Umbilical cord (tissue), 2 donors: ENCODE data around the gene CCDC91. TPM values are rescaled to one million over a fixed set of nuclear protein-coding genes. Genes with fewer than 3 reads are reported as not detected.

Experiments
- DNase-seq: peaks from one replicate; pipeline ENCODE4 v3.0.0-alpha.2; 2015; ENCODE audit warnings: low spot score
- total RNA-seq: library from RNA; depleted of rRNA; stranded (reverse); fragments of >200 nt; gene quantifications from one replicate; pipeline ENCODE4 v1.2.3, GENCODE V29; 2014; ENCODE audit warnings: low replicate concordance; ENCODE audit not compliant: insufficient read depth

CCDC91 gene
- total RNA-seq, 1 donor from 2014 or later = 52.2 TPM

- DNase-seq = no peak
Observed at GRCh38 chr12:28527631-28528249, 337.5 kb downstream of the CCDC91 start.

DNA sequence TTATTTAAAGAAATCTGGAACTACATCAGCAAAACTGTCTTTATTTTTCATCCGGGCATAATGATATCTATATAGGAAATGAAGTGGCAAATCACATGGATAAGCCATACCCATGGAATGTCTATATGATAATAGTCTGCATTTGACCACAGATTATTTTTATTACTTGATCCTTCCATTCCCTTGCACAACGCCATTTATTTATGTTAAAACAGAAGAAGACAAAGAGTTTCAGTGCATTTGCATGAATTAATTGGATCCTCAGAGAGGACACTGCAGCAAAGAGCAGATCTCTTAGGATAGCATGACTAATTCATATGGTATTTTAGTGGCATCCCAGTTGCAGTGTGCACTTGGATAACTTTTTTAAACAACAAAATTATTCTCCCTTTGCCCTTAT, 345.0 kb downstream of the CCDC91 start:
- peak; percentile 47 for DNase-seq

- DNase-seq = no peak
Observed at GRCh38 chr12:28536088-28536487, 345.8 kb downstream of the CCDC91 start.

GRCh38 chr12:28537474-28537873, 347.2 kb downstream of the CCDC91 start:
- no peak for DNase-seq

- DNase-seq = no peak
Observed at GRCh38 chr12:28539691-28540323, 349.6 kb downstream of the CCDC91 start.

- DNase-seq = no peak
Observed at GRCh38 chr12:28540324-28540714, 350.1 kb downstream of the CCDC91 start.

DNA sequence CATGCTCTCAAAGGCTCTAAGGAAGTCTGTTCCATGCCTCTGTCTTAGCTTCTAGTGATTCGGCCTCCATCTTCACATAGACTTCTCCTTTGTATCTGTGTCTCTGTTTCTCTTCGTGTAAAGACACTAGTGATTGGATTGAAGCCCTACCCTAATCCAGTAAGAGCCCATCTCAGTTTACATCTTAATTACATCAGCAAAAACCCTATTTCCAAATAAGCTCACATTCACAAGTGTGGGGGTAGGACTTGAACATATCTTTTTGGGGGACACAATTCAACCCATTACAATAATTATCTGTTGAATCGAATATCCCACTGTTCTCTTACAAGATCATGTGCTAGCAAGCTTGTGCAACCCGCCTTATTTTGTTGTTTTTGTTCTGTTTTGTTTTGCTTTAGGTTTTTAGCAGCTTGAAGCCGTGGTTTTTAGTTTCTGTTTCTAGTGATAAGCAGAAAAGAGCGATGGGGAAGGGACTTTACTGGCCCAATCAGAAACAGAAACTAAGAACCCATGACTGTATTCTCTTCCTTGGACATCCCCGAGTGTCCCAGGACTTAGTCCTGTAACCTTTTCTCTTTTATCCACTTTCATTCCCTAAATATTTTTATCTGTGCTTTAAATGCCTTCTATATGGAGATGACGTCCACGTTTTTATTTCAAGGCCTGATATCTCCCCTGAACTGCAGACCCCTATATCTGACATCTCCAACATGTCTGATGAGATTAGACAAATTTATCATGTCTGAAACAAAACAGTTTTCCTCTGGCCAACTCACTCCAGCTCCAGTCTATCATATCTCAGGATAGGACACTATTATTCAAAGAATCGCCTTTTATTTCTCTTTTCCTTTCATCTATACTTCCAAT, 353.0 kb downstream of the CCDC91 start:
- no peak for DNase-seq

- DNase-seq = no peak
Observed at GRCh38 chr12:28550757-28551704, 360.8 kb downstream of the CCDC91 start.

DNA sequence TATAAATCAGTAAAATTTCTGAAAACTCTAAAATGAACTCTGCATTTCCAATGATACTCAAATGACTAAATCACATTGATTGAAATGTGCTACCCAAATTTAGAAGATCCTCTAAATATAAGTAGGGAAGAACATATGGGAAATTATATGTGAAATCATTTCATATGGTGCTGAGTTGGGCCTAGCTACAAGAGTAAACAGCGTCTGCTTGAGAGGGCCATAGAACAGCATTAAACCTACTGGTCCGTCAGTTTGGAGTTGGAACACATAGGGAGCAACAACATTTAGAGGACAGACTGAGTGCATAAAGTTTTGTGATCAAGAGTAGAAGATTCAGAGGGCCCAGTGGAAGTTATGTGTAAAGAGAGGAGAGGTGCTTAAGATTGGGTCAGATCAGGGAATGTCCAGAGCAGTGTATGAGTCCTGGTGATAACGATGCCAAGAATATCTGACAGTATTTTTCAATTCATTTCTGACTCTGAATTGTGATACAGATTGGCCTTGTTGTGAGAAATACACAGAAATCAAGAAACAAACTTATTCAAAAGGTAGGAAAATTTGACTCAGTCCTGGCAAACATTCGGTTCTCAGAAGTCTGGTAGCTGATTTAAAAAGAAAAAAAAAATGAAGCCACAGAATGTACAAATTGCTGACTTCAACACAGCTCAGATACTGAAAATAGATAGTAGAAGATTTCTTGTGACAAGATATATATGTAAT, 362.2 kb downstream of the CCDC91 start:
- DNase-seq = no peak

DNA sequence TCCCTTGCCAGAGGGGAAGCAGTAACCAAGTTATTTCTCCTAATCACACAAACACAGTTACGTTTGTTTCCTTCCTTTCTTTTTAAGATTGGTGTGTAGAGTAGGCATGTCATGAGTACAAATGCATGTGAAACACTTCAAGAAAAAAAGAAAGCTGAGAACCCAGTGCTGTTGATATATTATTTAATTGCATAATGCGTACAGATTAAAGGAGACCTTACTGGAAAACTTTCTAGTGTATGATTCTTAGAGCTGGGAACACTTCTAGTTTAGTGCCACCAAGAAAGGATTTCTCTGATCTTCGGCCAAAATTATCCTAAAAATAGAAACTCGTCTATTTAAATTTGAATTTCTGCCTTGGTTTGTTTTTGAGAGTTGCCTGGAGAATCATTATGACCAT, 365.5 kb downstream of the CCDC91 start:
- no peak for DNase-seq

- no peak for DNase-seq
Observed at GRCh38 chr12:28558250-28558649, 368.0 kb downstream of the CCDC91 start.

DNA sequence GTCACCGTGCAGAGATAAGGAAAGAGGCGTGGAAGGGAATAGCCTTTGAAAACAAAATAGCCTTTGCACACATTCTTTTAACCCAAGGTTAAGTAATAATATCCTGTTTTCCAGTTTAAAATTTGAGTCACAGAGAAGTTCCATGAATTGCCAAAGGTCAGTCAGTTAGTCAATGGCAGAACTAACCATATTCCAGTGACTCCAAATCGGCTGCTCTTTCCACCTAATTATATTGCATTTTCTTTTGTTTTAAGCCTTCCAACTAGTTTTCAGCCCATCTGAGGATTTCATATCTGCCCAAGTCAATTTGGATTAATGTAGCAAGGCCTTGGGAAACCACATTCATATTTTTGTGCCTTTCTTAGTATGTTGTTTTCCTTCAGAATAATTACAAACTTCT, 373.0 kb downstream of the CCDC91 start:
- no peak for DNase-seq

DNA sequence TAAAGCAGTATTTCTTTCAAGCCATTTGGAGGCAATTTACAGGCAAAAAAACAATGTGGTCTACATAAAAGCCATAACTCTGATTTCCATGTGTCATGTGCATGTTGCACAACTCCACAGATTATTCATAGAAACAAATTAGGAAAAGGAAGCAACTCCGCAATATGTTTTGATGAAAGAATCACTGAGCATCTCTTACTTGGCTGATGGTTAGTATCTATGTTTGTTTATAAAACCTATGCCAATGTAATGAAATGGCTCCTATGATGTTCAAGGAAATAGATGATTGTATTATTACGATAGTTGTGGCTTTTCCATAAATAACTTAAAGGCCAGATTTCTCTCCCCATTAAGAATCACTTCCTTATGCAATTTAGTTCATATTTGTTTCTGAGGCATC, 373.7 kb downstream of the CCDC91 start:
- DNase-seq = no peak

DNA sequence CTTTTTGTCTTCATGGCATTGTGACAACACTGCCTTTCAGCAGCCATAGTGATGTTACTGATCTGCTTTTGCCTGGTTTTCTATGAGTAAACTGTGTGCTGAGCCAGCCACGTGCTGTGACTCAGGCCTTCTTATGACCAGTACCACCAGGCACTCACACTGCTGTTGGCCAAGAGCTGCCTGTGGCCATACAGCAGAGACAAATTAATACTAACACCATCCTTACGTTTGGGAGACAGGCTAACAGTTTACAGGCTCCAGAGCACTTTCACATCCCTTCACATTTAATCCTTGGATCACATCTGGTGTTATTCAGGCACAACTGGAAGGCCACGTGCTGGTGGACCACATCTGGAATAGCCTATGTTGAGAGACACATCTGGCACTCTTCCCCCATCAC, 377.9 kb downstream of the CCDC91 start:
- peak; percentile 5 for DNase-seq

DNA sequence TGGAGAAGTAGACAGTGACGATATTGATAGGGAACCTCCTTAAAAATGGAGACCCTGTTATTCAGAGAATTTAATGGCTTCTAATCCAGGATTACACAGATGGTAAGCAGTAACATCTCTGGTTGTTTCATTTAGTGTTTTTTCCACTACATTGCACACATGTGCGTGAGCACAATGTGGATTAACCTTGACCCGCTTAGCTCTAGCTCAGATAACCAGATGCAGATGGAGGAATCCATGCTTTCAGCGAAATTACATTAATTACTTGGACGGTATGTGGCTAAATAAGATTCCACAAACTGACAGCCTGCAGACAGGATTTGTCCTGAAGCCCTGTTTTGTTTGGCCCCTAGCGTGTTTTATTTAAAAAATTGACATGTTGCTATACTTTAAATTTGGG, 378.4 kb downstream of the CCDC91 start:
- DNase-seq = no peak

- peak; percentile 25 for DNase-seq
Observed at GRCh38 chr12:28569698-28570411, 379.6 kb downstream of the CCDC91 start.

DNA sequence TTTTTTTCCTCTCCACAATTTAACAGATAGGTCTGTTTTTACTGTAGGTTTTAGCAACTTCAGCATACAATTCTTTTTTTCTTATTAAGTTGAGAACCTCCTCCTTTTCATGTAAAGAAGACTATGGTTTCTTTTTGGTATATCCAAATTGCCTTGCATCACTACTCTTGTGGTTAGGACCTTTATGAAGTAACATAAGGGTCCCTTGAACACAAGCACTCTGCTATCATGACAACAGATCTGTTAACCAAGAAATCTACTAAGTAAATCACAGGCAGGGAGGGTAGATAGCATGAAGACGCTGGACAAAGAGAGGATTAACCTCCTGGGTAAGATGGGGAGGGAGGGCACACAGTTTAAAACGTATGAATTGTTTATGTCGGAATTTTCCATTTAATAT, 380.6 kb downstream of the CCDC91 start:
- no peak for DNase-seq

DNA sequence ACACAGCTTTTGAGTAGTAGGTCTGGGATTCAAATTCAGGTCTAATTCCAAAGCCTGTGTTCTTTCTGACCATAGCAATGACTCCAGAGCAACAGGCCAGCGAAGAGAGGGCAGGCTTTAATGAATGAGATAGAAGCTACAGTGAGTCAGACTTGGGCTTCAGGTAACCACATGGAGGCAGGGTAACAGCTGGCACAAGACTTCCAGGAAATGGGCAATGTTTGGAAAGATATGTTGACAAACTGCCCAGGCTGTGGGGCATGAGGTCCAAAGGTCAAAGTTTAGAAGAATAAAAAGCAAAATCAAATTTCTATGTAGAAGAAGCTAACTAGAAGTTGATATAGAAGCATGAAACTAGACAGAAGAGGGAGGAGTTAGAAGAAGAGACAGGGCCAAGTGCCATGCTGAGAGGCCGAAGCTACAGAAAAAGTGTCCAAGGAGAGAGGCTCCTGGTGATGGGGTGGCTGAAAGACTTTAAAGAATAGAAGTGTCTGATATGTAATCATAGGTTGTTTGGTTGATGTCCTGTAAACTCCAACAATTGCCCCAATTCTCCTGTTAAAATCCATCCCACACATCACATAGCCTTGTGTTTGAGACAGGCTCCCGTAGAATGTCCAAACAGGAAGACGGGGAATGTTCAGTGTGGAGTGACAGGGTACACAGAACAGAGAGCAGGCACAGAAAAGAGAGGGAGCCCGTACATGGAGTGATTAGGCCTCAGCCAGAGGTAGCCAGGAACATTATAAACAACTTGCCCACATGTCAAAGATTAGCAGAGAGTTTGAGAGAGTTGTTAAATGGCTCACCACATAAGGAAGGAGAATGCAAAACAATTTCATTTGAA, 384.7 kb downstream of the CCDC91 start:
- DNase-seq = no peak

DNA sequence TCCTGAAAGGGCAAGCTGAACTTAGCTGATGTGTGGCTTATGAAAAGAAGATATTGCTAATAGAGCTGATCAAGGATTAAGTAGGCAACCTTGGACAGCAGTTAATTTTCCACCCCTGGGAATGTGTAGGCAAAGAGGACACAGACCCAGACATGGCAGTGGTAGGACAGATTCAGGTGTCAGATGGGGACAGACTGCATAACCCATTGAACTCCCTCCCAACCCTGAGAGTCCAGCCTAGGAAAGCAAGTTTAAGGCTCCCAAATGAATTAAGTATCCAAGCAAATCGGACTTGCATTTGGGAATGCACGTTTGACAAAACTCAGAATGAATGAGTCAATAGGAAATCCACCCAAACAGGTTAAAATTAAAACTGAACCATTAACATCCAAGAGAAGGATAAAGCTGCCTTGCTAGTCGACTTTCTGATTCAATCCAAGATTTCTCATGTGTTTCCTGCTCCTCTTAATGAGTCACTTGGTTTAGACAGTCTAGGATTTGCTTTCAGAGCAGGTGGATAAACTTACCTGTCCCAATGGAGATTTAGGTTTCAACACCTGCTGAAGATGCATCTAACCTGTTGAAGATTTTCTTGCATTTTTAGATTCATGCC, 385.4 kb downstream of the CCDC91 start:
- no peak for DNase-seq
